A549 treated with ZK216348 at 1 μM for 4 hours (cell line): ENCODE data around the gene DEFB115. TPM values are rescaled to one million over a fixed set of nuclear protein-coding genes. Genes with fewer than 3 reads are reported as not detected.

Experiments used
- total RNA-seq: library from RNA; stranded (reverse); fragments of 200-300 nt; extraction: Qiagen RNA extraction; gene quantifications from 5 replicates; pipeline ENCODE4 v1.2.3, GENCODE V29; 2022; ENCODE audit warnings: low read depth

The DEFB115 gene
- total RNA-seq, result not detected in 5 replicates

DNA sequence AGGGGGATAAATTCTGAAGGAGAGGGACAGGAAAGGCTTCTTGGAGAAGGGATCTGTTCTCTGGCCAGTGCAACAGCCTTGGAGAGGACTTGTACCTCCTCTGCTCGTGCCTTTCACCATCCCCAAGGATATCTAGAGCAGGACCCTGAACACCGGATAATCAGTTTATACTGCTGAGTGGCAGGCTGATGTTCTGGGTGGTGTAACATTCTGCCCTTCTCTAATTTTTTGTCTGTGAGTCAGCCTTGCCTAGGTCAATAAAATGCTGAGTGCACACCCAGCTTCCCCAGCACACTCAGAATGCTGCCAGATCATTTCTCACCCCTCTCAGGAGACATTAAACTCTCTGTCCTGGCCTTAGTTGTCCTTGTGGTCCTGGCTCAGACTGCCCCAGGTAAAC, at the start of gene DEFB115:
Gene DEFB115 (plus strand): TSS at position 301 of the 400 bp plus-strand sequence. CDS start 0 bp downstream, at position 301.

GRCh38 chr20:31308535-31309162, 51.2 kb downstream of the DEFB115 start, which contains the start of gene DEFB116:
TSS of gene DEFB116 (minus strand) at chr20:31308585. CDS start at chr20:31308585, 0 bp downstream.

Other genes with a start within 250 kb of the DEFB115 start
- gene DEFB116, start 50.9 kb downstream of the DEFB115 start, total RNA-seq, result not detected in 5 replicates
- gene DEFB118, start 110.9 kb downstream of the DEFB115 start, total RNA-seq, result not detected in 5 replicates
- not detected in 5 replicates for gene DEFB119, start 132.9 kb downstream of the DEFB115 start, total RNA-seq
- not detected in 5 replicates for gene DEFB121, start 148.6 kb downstream of the DEFB115 start, total RNA-seq
- gene DEFB123, start 183.0 kb downstream of the DEFB115 start, total RNA-seq, result not detected in 5 replicates
- gene DEFB124, start 217.5 kb downstream of the DEFB115 start, total RNA-seq, result not detected in 5 replicates
- 0.18 to 0.87 TPM (median 0.29 TPM) in 5 replicates for gene REM1, start 217.6 kb downstream of the DEFB115 start, total RNA-seq